Stimulated activated CD8-positive, alpha-beta memory T cell treated with anti-CD3 and anti-CD28 coated beads, Interleukin-4, amount 100 ng/mL, for 1 hour (primary cell): ENCODE data around the gene OCIAD1.
"Not testable (repeated sequence)": the region's sequence is repeated elsewhere in the genome, so short reads cannot be mapped to it uniquely, and the experiment has no call there.

Source experiments
- DNase-seq, 2 donors: peaks; one replicate each; pipeline ENCODE4 v3.0.0-alpha.2; 2020; ENCODE audit warnings: low read depth in 2 of 2, low spot score in 1 of 2

OCIAD1 gene

GRCh38 chr4:48816971-48817370 is 13.9 kb upstream of the OCIAD1 start:
- DNase-seq: no peak

GRCh38 chr4:48821431-48821830 is 9.5 kb upstream of the OCIAD1 start:
- not testable (repeated sequence) for DNase-seq

GRCh38 chr4:48827622-48828021 is 3.3 kb upstream of the OCIAD1 start:
- DNase-seq: no peak

GRCh38 chr4:48831532-48832030 is 693 bp downstream of the OCIAD1 start:
- no peak for DNase-seq

- no peak for DNase-seq
These were observed 1.7 kb downstream of the OCIAD1 start for GRCh38 chr4:48832571-48832970.

- DNase-seq: no peak
These were observed 5.8 kb downstream of the OCIAD1 start for GRCh38 chr4:48836658-48837057.

- DNase-seq: no peak
These were observed 10.3 kb downstream of the OCIAD1 start for GRCh38 chr4:48841045-48841827.

- no peak for DNase-seq
These were observed 14.0 kb downstream of the OCIAD1 start for GRCh38 chr4:48844843-48845242.

GRCh38 chr4:48848799-48849198 is 17.9 kb downstream of the OCIAD1 start:
- DNase-seq: not testable (repeated sequence)

GRCh38 chr4:48851651-48852050 is 20.8 kb downstream of the OCIAD1 start:
- no peak for DNase-seq

GRCh38 chr4:48853604-48854394 is 22.9 kb downstream of the OCIAD1 start:
- DNase-seq: no peak

- DNase-seq: no peak
These were observed 23.5 kb downstream of the OCIAD1 start for GRCh38 chr4:48854395-48854683.

- DNase-seq: no peak
These were observed 24.1 kb downstream of the OCIAD1 start for GRCh38 chr4:48854982-48855381.

- DNase-seq: no peak
These were observed 27.2 kb downstream of the OCIAD1 start for GRCh38 chr4:48858130-48858529.

- no peak for DNase-seq
These were observed 31.1 kb downstream of the OCIAD1 start for GRCh38 chr4:48862038-48862437.

- DNase-seq: no peak
These were observed 31.8 kb downstream of the OCIAD1 start for GRCh38 chr4:48862661-48863060.

- DNase-seq: no peak
These were observed 32.8 kb downstream of the OCIAD1 start for GRCh38 chr4:48863728-48864127.

GRCh38 chr4:48864696-48865095 is 33.8 kb downstream of the OCIAD1 start:
- DNase-seq: not testable (repeated sequence)

GRCh38 chr4:48877827-48878535 is 47.1 kb downstream of the OCIAD1 start:
- DNase-seq: no peak

- no peak for DNase-seq
These were observed 48.9 kb downstream of the OCIAD1 start for GRCh38 chr4:48879561-48880442.

GRCh38 chr4:48881646-48882045 is 50.8 kb downstream of the OCIAD1 start:
- not testable (repeated sequence) for DNase-seq
